Neural progenitor cell (in vitro differentiated cells): ENCODE measurements around the gene GBA3.

ENCODE experiments used
- CTCF ChIP-seq: fragments of 200-600 bp; sonication (generic); IDR thresholded peaks from 2 replicates; pipeline ENCODE4 v1.5.1; 2017; ENCODE audit warnings: antibody characterized with exemption, mild to moderate bottlenecking
- EZH2phosphoT487 ChIP-seq: fragments of 200-600 bp; sonication (generic); IDR thresholded peaks from 2 replicates; pipeline ENCODE4 v1.6.1; 2017; ENCODE audit warnings: antibody characterized with exemption

- TF ChIP-seq CTCF, result no peak
- no peak for TF ChIP-seq EZH2phosphoT487
Observed at GRCh38 chr4:22720091-22720490, 27.4 kb downstream of the GBA3 start.
